ENCODE data around the gene APOBEC3B.

Gene APOBEC3B

GRCh38 chr22:38996105-38996504 is 14.0 kb downstream of the APOBEC3B start:
- Histone ChIP-seq H3K4me2 (ENCODE audit: insufficient read depth, low read length, poor library complexity, severe bottlenecking) (no peak overlapping the region), H2BK5ac (ENCODE audit: low read length) (no peak overlapping the region), H2BK15ac (ENCODE audit: low read length) (no peak overlapping the region), H3K36me3 (replicated peaks in 1 of 2; ENCODE audit: control insufficient read depth in 2 of 2, insufficient read depth in 2 of 2, low read length in 2 of 2) (no peaks in the 10 kb centered on the region), H3K23ac (ENCODE audit: low read depth, low read length, poor library complexity) (no peak overlapping the region), H4K8ac (ENCODE audit: low read depth, low read length) (no peak overlapping the region), H3K18ac (ENCODE audit: low read length) (peak overlapping the region; percentile 9), H3K4me3 (ENCODE audit: low read length in 2 of 2) (peak overlapping the region in 1 of 2 donors; percentile 46), H3K9me3 (replicated peaks in 1 of 2; ENCODE audit: control insufficient read depth in 2 of 2, insufficient read depth in 1 of 2, low read depth in 1 of 2, low read length in 2 of 2) (peaks cover 0 to 2% of the 10 kb centered on the region in 2 donors), H2AK5ac (ENCODE audit: low read depth, low read length) (no peak overlapping the region), H3K9ac (ENCODE audit: low read depth, low read length, poor library complexity) (no peak overlapping the region), H2BK12ac (ENCODE audit: low read length) (no peak overlapping the region), H3K27ac (replicated peaks; ENCODE audit: low read length) (no peak overlapping the region), H4K91ac (ENCODE audit: low read depth, low read length, poor library complexity) (no peak overlapping the region), H2AFZ (ENCODE audit: low read length) (no peak overlapping the region), H3K27me3 (ENCODE audit: control insufficient read depth in 3 of 3, insufficient read depth in 3 of 3, low read depth in 1 of 3, low read length in 3 of 3) (peaks cover 0 to 12% (median 0%) of the 10 kb centered on the region in 3 experiments), H3K4me1 (ENCODE audit: control insufficient read depth in 2 of 2, insufficient read depth in 1 of 2, low read depth in 1 of 2, low read length in 2 of 2) (peaks cover 0 to 3% of the 10 kb centered on the region in 2 donors), H3K4ac (ENCODE audit: low read length) (no peak overlapping the region), H3K14ac (ENCODE audit: low read length) (no peak overlapping the region), H2BK120ac (ENCODE audit: low read depth, low read length) (no peak overlapping the region), H3K79me1 (ENCODE audit: low read depth, low read length) (peaks cover 2% of the 10 kb centered on the region)
- WGBS, 2 donors (ENCODE audit: extremely low coverage in 2 of 2, insufficient read length in 2 of 2, insufficient replicate concordance in 1 of 2) = no CpG with 5 or more reads among the region's 6 CpGs
- DNase-seq (ENCODE audit: low spot score) = no peak

GRCh38 chr22:38997518-38997917 is 15.4 kb downstream of the APOBEC3B start:
- Histone ChIP-seq H2BK5ac (ENCODE audit: low read length) (no peak overlapping the region), H2BK15ac (ENCODE audit: low read length) (no peak overlapping the region), H3K9me3 (replicated peaks in 1 of 2; ENCODE audit: control insufficient read depth in 2 of 2, insufficient read depth in 1 of 2, low read depth in 1 of 2, low read length in 2 of 2) (peaks cover 0 to 2% of the 10 kb centered on the region in 2 donors), H3K23ac (ENCODE audit: low read depth, low read length, poor library complexity) (no peak overlapping the region), H4K91ac (ENCODE audit: low read depth, low read length, poor library complexity) (no peak overlapping the region), H2AK5ac (ENCODE audit: low read depth, low read length) (no peak overlapping the region), H3K4me1 (ENCODE audit: control insufficient read depth in 2 of 2, insufficient read depth in 1 of 2, low read depth in 1 of 2, low read length in 2 of 2) (peaks cover 0 to 3% of the 10 kb centered on the region in 2 donors), H3K4me3 (ENCODE audit: low read length in 2 of 2) (no peak overlapping the region), H3K18ac (ENCODE audit: low read length) (peak overlapping the region; percentile 53), H3K27ac (replicated peaks; ENCODE audit: low read length) (no peak overlapping the region), H3K4ac (ENCODE audit: low read length) (no peak overlapping the region), H3K4me2 (ENCODE audit: insufficient read depth, low read length, poor library complexity, severe bottlenecking) (no peak overlapping the region), H3K27me3 (ENCODE audit: control insufficient read depth in 3 of 3, insufficient read depth in 3 of 3, low read depth in 1 of 3, low read length in 3 of 3) (peaks cover 0 to 12% (median 0%) of the 10 kb centered on the region in 3 experiments), H3K79me1 (ENCODE audit: low read depth, low read length) (peaks cover 2% of the 10 kb centered on the region), H2BK12ac (ENCODE audit: low read length) (no peak overlapping the region), H4K8ac (ENCODE audit: low read depth, low read length) (no peak overlapping the region), H3K14ac (ENCODE audit: low read length) (no peak overlapping the region), H3K36me3 (replicated peaks in 1 of 2; ENCODE audit: control insufficient read depth in 2 of 2, insufficient read depth in 2 of 2, low read length in 2 of 2) (no peaks in the 10 kb centered on the region), H3K9ac (ENCODE audit: low read depth, low read length, poor library complexity) (no peak overlapping the region), H2AFZ (ENCODE audit: low read length) (no peak overlapping the region), H2BK120ac (ENCODE audit: low read depth, low read length) (no peak overlapping the region)
- WGBS, 2 donors (ENCODE audit: extremely low coverage in 2 of 2, insufficient read length in 2 of 2, insufficient replicate concordance in 1 of 2) = no CpG with 5 or more reads among the region's 3 CpGs
- no peak for DNase-seq (ENCODE audit: low spot score)

- Histone ChIP-seq H3K23ac (ENCODE audit: low read depth, low read length, poor library complexity) (no peak overlapping the region), H2AK5ac (ENCODE audit: low read depth, low read length) (no peak overlapping the region), H3K14ac (ENCODE audit: low read length) (no peak overlapping the region), H3K36me3 (replicated peaks in 1 of 2; ENCODE audit: control insufficient read depth in 2 of 2, insufficient read depth in 2 of 2, low read length in 2 of 2) (no peaks in the 10 kb centered on the region), H2BK5ac (ENCODE audit: low read length) (no peak overlapping the region), H3K27me3 (ENCODE audit: control insufficient read depth in 3 of 3, insufficient read depth in 3 of 3, low read depth in 1 of 3, low read length in 3 of 3) (peaks cover 0 to 13% (median 0%) of the 10 kb centered on the region in 3 experiments), H3K9me3 (replicated peaks in 1 of 2; ENCODE audit: control insufficient read depth in 2 of 2, insufficient read depth in 1 of 2, low read depth in 1 of 2, low read length in 2 of 2) (peaks cover 0 to 2% of the 10 kb centered on the region in 2 donors), H3K27ac (replicated peaks; ENCODE audit: low read length) (no peak overlapping the region), H2AFZ (ENCODE audit: low read length) (peak overlapping the region; percentile 88), H3K4me3 (ENCODE audit: low read length in 2 of 2) (no peak overlapping the region), H2BK15ac (ENCODE audit: low read length) (peak overlapping the region; percentile 1), H3K4ac (ENCODE audit: low read length) (no peak overlapping the region), H3K4me2 (ENCODE audit: insufficient read depth, low read length, poor library complexity, severe bottlenecking) (no peak overlapping the region), H3K9ac (ENCODE audit: low read depth, low read length, poor library complexity) (no peak overlapping the region), H3K18ac (ENCODE audit: low read length) (peak overlapping the region; percentile 39), H2BK120ac (ENCODE audit: low read depth, low read length) (no peak overlapping the region), H2BK12ac (ENCODE audit: low read length) (no peak overlapping the region), H4K8ac (ENCODE audit: low read depth, low read length) (no peak overlapping the region), H3K79me1 (ENCODE audit: low read depth, low read length) (peaks cover 2% of the 10 kb centered on the region), H3K4me1 (ENCODE audit: control insufficient read depth in 2 of 2, insufficient read depth in 1 of 2, low read depth in 1 of 2, low read length in 2 of 2) (peaks cover 4% of the 10 kb centered on the region in 2 donors), H4K91ac (ENCODE audit: low read depth, low read length, poor library complexity) (no peak overlapping the region)
- WGBS, 2 donors (ENCODE audit: extremely low coverage in 2 of 2, insufficient read length in 2 of 2, insufficient replicate concordance in 1 of 2) = no CpG with 5 or more reads among the region's 7 CpGs
- peak; percentile 70 for DNase-seq (ENCODE audit: low spot score)
Measured at GRCh38 chr22:39003165-39003638, 21.1 kb downstream of the APOBEC3B start.

- Histone ChIP-seq H2AFZ (ENCODE audit: low read length) (no peak overlapping the region), H2BK5ac (ENCODE audit: low read length) (no peak overlapping the region), H3K18ac (ENCODE audit: low read length) (no peak overlapping the region), H3K4me1 (ENCODE audit: control insufficient read depth in 2 of 2, insufficient read depth in 1 of 2, low read depth in 1 of 2, low read length in 2 of 2) (peaks cover 2 to 4% of the 10 kb centered on the region in 2 donors), H4K8ac (ENCODE audit: low read depth, low read length) (no peak overlapping the region), H3K4ac (ENCODE audit: low read length) (no peak overlapping the region), H3K36me3 (replicated peaks in 1 of 2; ENCODE audit: control insufficient read depth in 2 of 2, insufficient read depth in 2 of 2, low read length in 2 of 2) (no peaks in the 10 kb centered on the region), H3K14ac (ENCODE audit: low read length) (no peak overlapping the region), H2BK120ac (ENCODE audit: low read depth, low read length) (no peak overlapping the region), H3K27me3 (ENCODE audit: control insufficient read depth in 3 of 3, insufficient read depth in 3 of 3, low read depth in 1 of 3, low read length in 3 of 3) (peaks cover 0 to 4% (median 0%) of the 10 kb centered on the region in 3 experiments), H2BK12ac (ENCODE audit: low read length) (no peak overlapping the region), H3K79me1 (ENCODE audit: low read depth, low read length) (no peaks in the 10 kb centered on the region), H3K4me3 (ENCODE audit: low read length in 2 of 2) (no peak overlapping the region), H2AK5ac (ENCODE audit: low read depth, low read length) (no peak overlapping the region), H4K91ac (ENCODE audit: low read depth, low read length, poor library complexity) (no peak overlapping the region), H3K9me3 (replicated peaks in 1 of 2; ENCODE audit: control insufficient read depth in 2 of 2, insufficient read depth in 1 of 2, low read depth in 1 of 2, low read length in 2 of 2) (no peaks in the 10 kb centered on the region), H2BK15ac (ENCODE audit: low read length) (no peak overlapping the region), H3K23ac (ENCODE audit: low read depth, low read length, poor library complexity) (no peak overlapping the region), H3K27ac (replicated peaks; ENCODE audit: low read length) (no peak overlapping the region), H3K4me2 (ENCODE audit: insufficient read depth, low read length, poor library complexity, severe bottlenecking) (no peak overlapping the region), H3K9ac (ENCODE audit: low read depth, low read length, poor library complexity) (no peak overlapping the region)
- WGBS, 2 donors (ENCODE audit: extremely low coverage in 2 of 2, insufficient read length in 2 of 2, insufficient replicate concordance in 1 of 2) = no CpG with 5 or more reads among the region's 5 CpGs
- DNase-seq (ENCODE audit: low spot score) = no peak
Measured at GRCh38 chr22:39007177-39007576, 25.0 kb downstream of the APOBEC3B start.

Data from neuronal stem cell (in vitro differentiated cells).